GM12865 (cell line): Measurements from ENCODE around the gene SSUH2.

ENCODE experiments used
- DNase-seq: peaks from one replicate; pipeline ENCODE4 v3.0.0; 2010; ENCODE audit warnings: low read depth
- H3K4me3 ChIP-seq: 2 replicates; pipeline ENCODE4 v1.5.1; 2011; ENCODE audit warnings: mild to moderate bottlenecking, low read depth, low read length, control low read depth
- TF ChIP-seq, protein P1 (sequence below): IDR thresholded peaks from 2 replicates; pipeline ENCODE4 v1.5.1; 2011; ENCODE audit warnings: low read length, control low read depth, low read depth, inconsistent platforms; ENCODE audit not compliant: insufficient read depth; ENCODE audit errors: missing control alignments

Gene SSUH2

DNA sequence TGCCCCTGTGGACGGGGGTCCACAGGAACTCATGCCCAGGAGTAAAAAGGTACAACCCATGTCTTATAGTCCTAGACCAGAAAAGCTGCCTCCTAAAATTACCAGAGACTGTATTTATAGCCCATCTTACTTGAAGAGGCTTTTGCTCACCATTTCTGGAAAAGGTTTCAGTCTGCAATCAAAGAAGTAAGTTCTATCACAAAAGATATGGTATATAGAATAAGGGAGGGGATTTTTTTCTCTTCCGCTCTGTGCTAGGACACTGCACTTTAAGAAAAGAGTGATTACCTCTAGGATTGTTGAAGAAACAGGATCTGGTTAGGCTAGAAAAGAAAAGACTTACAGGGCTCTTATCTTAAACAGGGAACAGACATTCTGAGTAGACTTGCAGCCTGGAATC, 2.6 kb downstream of the SSUH2 start:
- TF ChIP-seq, protein P1, sequence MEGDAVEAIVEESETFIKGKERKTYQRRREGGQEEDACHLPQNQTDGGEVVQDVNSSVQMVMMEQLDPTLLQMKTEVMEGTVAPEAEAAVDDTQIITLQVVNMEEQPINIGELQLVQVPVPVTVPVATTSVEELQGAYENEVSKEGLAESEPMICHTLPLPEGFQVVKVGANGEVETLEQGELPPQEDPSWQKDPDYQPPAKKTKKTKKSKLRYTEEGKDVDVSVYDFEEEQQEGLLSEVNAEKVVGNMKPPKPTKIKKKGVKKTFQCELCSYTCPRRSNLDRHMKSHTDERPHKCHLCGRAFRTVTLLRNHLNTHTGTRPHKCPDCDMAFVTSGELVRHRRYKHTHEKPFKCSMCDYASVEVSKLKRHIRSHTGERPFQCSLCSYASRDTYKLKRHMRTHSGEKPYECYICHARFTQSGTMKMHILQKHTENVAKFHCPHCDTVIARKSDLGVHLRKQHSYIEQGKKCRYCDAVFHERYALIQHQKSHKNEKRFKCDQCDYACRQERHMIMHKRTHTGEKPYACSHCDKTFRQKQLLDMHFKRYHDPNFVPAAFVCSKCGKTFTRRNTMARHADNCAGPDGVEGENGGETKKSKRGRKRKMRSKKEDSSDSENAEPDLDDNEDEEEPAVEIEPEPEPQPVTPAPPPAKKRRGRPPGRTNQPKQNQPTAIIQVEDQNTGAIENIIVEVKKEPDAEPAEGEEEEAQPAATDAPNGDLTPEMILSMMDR, result no peak
- no peak for DNase-seq
- no peak overlapping the region for H3K4me3 ChIP-seq

DNA sequence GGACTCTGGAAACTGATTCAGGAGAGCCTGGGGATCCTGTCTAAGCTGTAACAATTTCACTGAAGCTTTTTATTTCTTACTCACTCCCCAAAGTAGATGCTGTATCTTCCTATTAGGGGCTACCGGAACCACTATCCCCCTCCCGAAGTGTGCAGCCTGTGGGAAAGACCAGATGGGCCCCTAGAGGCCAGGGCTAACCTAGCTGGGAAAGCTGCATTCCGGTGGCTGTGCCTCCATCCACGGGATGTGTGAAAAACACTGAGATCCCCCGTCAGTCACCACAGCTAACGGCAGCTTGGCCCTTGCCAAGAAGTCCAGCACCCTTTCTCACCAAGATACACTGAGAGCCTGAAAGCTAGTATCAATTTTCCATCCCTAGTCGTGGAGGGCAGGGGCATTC, 3.1 kb downstream of the SSUH2 start:
- DNase-seq, result no peak
- no peak overlapping the region for H3K4me3 ChIP-seq
- TF ChIP-seq, protein P1, result no peak

DNA sequence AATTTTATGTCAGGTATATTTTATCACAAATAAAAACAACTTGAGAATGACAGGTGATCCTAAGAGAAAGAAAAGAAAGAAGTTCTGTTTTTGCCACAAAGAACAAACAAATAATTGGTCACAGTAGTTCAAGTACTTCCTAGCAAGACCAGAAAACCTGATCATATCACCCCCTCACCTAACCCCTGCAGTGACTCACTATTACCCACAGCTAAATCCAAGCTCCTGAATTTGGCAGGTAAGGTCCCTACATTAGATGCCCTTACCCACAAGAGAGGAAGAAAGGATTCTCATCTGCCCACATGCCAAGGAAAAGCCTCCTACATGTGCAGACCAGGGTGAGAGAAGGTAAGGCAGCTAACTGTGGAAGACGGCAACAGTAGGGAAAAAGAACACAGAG, 4.4 kb downstream of the SSUH2 start:
- TF ChIP-seq, protein P1, result no peak
- no peak overlapping the region for H3K4me3 ChIP-seq
- no peak for DNase-seq

DNA sequence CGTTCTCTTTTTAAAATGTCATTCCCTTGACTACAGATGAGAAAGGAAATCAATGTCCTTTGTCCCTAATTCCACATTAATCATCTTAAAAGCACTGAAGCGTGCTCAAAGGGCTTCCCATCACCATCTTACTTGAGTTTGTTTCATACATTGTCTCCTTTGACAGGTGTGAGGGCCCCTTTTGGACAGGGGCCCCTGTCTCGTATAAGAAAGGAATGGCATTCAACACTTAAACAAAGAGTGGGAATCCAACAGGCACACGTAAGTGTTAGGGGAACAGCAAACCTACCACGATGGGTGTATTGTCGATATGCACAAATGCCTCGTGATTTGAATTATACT, 5.0 kb downstream of the SSUH2 start:
- TF ChIP-seq, protein P1, result no peak
- no peak for DNase-seq
- no peak overlapping the region for H3K4me3 ChIP-seq

DNA sequence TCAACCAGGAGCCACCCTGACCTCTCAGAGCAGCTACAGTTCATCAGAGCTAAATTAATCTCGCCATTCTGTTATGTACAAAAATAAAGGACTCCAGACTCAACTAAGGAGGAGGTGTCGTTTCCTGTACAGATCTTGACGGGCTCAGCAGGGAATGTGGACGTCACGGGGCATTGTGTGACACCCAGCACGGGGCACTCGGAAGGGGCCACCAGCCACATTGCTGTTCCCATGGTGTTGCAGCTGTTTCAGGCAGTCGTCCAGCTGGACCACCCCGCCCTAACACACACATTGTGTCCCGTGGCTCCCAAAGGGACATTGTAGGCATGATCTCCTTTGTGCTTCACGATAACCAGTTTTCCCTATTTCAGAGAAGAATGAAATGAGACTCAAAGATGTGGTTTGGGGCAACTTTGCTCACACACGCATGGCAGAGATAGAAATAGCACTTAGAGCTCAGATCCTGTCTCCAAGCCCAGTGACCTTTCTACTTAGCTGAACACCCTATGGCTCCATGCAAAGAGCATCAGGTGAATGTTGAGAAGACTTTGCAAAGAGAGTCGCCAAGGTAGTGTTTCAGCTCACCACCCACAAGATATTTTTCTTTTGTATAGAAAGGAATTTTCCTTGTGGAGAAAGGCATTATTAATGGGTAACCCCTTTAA, 5.5 kb downstream of the SSUH2 start:
- no peak overlapping the region for H3K4me3 ChIP-seq
- DNase-seq, result no peak
- TF ChIP-seq, protein P1, result no peak

DNA sequence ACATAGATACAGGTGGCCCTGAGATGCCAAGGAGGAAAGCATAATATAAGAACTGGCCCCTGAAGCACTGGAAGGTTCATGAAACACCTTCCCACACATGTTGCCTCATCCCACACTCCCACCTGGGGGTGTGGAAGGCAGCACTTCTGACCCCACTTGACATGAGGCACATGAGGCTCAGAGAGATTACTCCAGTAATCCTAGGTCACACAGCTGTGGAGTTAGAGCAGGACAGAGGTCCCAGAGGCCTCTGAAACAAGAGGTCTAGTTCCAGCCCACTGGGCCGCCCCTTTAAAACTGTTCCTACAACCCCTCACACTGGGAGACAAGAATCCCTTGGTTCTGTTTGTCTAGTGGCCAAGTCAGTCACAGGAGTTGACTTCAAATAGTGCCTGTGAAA, 7.2 kb downstream of the SSUH2 start:
- H3K4me3 ChIP-seq, result no peak overlapping the region
- TF ChIP-seq, protein P1, result no peak
- DNase-seq, result no peak

DNA sequence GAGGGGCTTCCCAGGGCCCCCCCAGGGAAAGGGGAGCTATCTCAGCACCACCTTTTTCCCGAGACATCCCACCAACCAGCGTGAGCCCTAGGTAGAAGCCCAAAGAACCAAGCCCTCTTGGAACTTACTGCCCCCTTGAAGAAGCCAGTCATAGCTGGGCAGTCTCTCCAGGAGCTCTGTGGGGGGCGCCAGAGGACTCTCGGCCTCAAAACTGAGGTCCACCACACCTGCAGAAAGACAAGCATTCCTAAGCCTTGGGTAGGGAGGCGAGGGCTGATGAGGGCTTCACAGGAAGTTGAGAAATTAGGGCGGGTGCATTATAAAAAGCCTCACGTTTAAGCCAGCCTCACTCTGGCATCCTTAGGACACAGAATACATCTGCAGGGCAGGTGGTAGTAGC, 9.0 kb downstream of the SSUH2 start:
- TF ChIP-seq, protein P1, result no peak
- H3K4me3 ChIP-seq, result no peak overlapping the region
- no peak for DNase-seq
